HG03378 (cell line): ENCODE measurements around the gene MAD1L1.
"Not testable (repeated sequence)": the region's sequence is repeated elsewhere in the genome, so short reads cannot be mapped to it uniquely, and the experiment has no call there.

ENCODE experiments used
- ATAC-seq: cut with Tn5 transposase; IDR thresholded peaks from one replicate; pipeline ENCODE4 v1.9.1; 2021; ENCODE audit warnings: mild to moderate bottlenecking, moderate library complexity; ENCODE audit not compliant: unreplicated experiment

MAD1L1 gene

DNA sequence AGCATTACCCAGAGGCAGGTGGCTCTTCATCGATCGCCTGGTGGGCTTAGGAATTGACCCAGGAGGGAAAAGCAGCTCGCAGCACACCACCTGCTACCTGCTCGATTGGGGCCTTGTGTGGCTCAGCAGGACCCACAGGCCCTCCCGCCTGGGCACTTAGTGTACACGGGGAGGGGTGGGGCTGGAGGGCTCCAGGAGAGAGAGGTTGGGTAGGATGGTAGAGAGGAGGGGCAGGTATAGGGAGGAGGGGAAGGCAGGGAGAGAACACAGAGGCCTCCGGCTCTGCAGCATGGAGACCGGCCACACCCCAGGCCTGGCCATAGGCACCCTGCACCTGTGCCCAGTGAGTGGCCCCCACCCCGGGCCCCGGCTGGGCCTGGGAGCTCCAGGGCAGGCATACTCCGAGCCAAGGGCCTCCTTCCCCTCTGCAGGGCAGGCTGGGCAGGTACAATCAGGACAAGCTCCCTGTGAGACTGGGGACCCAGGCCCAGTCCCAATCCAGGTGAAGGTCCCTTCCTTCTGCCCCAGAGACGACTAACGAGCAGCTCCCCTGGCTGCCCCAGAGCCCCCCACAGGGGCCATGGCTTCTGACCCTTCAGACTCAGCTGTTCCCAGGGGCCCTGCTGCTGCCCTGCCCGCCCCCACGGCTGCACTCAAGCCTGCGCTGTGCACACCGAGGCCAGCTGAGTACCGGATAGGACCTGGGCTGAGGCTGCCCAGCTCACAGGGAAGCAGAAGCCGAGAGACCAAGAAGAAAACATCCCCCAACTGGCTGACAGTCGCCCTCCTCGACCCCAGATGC lies 358.0 kb downstream of the MAD1L1 start:
- not testable (repeated sequence) for ATAC-seq

DNA sequence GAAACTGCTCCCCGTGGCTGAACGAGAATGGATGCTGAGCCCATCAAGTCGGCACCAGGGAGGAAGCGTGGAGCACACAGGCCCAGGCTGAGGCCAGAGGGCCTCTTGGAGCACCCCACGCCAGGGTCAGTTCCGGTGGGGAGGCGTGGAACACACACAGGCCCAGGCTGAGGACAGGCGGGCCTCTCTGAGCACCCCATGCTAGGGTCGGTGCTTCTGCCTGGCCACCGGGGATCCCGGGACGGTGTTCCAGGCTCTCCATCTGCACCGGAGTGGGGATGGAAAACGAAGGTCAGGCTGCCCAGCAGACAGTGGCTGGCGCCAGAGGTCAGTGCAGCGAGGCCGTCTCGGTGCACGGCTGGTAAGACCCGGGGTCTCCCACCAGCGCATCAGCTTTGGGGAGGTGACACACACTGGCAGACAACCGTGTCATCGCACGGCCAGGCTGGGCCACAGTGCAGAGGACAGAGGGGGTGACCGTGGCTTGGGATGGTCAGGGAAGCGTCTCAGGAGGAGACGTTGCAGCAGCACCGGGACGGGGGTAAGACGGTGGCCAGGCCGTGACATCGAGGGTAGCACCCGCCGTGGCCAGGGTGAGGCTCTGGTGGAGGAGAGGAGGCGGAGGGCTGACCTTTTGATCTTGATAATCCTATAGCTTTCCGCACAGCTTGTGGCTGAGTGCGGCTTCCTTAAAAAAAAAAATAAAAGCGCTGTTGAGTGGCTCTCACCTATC lies 358.7 kb downstream of the MAD1L1 start:
- no peak for ATAC-seq

DNA sequence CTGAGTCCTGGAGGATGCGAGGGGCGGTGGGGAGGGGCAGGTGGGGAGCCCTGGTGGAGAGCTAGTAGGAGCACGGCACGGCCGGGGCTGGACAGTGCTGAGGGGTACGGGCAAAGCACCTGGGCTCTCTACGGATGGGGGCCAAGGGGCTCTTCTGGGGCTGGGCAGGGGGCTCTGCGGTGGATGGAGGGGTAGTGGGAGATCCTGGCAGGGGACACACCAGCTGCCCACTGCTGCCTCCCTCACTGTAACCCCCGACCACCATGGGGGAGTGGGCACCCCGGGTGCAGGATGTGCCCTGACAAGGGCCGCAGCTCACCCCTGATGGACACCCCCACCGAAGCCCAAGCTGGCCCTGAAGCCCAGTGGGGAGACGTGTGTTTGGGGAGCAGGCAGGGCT lies 359.3 kb downstream of the MAD1L1 start:
- ATAC-seq = no peak

DNA sequence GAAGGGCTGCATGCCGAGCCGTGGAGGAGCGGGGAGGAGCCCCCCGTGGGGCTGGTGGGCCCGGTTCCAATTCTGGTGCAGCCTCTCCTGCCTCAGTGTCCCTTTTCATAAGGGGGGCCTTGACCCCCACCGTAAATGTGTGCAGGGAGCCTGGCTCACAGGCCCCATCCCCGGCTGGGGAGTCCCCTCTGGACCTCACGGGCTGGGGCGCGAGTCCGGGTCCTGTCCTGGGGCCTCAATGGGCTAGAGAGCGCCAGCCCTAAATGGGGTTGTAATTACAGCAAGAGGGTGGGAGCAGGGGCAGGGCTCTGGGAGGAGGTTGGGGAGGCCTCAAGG lies 359.7 kb downstream of the MAD1L1 start:
- no peak for ATAC-seq

DNA sequence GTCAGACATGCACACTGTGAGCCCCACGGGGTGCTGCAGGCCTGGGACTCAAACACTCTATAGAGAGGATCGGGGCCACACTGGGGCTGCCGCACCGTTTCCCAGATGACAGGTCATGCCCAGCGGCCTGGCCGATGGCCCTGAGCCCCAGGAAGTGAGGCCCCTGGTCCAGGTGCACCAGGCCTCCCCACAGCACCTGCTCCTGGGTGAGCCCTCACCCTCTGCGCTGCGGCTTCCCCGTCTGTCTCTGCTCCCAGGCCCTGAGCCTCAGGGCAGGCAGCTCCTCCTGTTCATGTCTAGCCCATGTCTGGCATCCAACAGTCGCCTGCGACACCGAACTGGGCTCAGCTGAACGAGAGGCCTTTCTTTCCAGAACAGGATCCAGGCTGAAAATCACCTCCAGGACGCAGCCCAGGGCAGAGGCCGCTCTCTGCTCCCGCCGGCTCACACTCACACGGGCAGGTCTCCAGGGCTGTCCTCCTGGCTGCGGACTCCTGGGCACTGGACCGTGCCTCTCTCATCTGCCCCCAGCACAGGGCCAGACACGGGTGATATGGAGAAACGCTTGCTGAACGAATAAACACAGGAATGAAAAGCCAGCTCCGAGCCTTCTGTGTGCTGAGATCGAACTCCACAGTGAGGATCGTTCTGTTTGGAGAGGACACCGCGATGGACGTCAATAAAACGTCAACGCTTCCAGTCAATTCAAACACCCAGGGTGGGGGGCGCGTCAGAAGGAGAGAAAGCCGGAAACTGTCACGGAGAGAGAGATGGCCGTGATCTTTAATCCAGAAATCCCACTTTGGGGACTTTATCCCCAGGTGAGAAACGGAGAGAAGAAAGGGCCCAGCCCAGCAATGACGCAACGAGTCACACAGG lies 360.3 kb downstream of the MAD1L1 start:
- no peak for ATAC-seq

DNA sequence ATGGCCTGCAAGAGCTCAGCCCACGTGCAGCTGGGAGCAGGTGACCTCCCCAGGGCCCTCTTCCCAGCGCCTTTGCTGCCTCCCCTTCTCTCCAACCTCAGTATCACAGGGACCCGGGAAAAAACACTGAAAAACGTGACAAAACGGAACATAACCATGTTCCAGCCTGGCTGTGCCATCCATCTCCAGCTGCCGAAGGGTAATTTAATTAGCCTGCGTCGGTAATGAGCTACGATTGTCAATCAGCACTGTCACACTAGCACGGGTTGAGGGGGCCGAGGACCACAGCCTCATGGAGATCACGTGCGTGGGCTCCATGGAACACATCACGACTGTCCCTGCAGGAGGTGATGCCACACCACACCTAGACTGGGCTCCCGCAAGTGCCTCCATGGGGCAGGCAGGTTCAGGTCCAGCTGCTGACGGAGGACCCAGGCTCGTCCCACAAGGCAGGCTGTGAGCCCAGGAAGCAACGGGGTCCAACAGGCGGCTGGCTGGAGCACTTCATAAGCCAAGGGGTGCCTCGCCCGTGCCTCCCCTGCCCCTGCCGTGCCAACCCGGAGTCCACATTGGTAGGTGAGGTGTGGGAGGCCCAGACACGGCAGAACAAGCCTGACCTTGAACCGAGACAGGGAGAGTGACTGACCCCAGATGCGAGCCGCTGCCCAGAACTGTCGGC lies 363.2 kb downstream of the MAD1L1 start:
- no peak for ATAC-seq

DNA sequence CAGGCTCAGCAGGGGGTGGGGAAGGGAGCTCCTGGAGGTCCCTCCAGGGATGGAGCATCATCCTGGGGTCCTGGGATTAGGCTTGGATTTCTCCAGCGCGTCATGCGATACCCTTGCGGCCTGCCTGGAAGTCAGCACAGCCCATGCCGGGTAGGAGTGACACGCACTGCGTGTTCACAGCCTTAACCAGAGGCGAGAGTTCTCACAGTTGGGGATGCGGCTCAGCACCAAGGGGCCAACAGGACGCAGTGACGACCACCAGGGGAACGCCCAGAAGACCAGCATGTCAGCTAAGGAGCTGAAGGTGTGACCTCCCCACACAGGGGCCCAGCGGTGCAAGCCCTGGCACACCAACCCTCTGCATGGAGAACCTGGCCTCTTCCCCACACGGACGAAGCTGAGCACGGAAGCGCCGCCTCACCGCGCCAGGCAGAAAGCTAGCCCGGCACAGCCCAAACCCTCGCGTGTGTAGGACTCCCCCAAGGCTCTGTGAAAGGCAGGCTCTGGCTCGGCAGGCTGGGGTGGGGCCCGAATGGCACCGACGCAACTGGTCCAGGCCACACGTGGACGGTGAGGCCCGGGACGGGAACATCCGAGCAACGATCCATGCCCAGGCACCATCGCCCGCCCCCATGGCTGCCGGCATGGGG lies 364.1 kb downstream of the MAD1L1 start:
- ATAC-seq = no peak

DNA sequence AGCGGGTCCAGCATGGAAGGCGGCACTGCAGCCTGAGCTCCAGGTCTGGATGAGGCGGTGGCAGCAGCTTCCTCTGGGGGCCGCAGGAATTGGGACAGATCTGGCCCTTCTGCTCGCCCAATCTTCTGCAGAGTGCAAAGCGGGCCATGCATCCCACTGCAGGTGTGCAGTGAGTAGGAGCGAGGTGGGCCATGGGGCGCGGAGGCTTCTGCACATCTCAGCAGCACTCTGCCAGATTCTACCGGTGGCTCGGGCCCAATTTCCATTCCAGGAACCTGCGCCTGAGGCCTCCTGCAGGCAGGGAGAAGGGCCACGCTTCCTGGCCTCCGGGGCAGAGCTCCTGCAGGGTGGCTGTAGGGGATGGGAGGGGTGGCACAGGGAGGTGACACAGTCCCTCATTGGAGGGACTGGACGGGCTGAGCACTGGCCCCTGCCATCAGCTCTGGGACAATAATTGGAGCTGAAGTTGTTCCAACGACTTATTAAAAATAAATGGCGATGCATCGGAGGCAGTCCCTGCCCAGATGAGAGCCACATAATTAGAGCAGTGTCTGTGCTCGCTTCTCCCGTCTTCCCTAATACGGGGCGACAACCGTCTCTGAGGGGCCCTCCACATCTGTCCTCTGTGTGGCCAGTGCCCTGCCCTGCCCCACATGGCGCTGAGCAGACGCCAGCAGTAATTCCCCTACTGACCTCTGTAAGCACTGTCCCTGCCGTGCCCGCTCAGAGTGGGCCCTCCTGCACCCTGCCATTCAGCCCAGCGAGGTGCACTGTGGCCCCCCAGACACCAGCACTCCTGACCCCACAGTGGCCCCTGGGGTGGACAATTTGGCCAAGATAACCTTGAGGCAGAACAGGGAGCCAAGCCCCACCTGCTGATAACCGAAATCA lies 365.1 kb downstream of the MAD1L1 start:
- no peak for ATAC-seq

DNA sequence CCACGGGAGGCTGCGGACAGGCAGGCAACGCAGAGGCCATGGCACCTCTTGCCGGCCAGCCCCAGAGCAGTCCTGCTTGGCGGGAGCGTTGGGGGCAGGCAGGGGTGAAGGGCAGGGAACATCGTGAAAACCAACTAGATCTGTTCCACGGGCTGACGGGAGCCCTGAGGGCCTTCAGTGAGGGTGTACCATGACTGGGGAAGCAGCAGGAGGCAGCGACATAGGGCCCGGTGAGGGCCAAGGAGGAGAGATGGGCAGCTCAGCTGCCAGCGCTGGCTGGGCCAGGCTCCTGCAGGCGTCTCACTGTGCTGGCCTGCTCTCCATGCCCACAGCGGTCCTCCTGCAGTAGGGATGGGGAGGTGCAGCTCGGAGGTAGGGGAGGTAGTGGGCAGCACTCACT lies 366.1 kb downstream of the MAD1L1 start:
- no peak for ATAC-seq

DNA sequence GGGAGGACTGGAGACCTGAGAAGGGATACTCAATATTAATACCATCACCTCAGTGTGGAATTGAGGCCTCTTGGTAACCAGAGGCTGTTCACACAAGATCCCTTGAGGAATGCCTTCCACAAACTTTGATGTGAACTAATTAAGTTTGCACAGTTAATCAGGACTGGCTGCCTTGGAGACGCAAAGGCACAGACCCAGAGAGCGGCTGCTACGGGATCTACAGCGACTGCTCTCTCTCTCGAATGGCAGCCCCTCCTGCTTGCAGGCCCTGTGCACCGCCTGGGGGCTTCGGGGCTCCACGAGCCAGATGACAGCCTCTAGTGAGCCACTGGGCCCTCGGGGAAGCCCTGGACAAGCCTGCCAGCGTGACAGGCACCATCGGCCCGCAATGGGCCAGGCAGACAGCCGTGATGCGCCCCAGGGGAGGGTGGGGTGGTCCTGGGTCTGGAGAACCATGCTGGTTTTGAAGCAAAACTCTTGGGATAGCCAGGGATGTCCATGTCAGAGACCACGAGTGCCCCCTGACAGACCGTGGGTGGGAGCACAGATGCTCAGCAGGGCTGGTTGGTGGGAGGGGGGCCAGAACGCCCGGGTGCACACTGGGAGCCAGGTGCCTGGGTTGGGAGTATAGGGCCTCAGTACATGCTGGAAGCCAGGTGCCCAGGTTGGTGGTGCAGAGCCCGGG lies 367.0 kb downstream of the MAD1L1 start:
- ATAC-seq = no peak

DNA sequence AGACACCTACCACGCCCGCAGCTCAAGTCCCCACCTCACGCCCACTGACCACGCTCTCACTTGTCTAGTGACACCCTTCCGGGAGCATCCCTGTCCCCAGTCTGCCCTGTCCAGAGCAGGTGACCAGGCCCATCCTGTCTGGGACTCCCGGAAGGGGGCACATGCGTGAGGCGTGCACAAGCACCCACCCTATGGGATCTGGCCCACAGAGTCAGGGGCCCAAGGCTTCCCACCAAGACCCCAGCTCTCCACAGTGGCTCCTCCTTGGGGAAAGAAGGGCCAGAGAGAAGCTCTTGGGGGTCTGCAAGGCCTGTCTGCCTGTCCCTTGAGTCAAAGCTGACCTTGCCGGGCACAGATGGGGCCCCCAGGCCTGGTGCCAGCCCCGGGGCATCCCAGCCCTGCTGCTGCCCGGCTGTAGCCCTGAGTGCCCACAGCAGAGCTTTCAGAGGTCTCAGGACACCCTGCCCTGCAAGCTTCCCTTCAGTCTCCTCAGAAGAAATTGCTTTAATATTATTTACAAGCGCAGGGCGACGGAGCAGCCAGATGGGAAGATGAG lies 367.7 kb downstream of the MAD1L1 start:
- no peak for ATAC-seq

DNA sequence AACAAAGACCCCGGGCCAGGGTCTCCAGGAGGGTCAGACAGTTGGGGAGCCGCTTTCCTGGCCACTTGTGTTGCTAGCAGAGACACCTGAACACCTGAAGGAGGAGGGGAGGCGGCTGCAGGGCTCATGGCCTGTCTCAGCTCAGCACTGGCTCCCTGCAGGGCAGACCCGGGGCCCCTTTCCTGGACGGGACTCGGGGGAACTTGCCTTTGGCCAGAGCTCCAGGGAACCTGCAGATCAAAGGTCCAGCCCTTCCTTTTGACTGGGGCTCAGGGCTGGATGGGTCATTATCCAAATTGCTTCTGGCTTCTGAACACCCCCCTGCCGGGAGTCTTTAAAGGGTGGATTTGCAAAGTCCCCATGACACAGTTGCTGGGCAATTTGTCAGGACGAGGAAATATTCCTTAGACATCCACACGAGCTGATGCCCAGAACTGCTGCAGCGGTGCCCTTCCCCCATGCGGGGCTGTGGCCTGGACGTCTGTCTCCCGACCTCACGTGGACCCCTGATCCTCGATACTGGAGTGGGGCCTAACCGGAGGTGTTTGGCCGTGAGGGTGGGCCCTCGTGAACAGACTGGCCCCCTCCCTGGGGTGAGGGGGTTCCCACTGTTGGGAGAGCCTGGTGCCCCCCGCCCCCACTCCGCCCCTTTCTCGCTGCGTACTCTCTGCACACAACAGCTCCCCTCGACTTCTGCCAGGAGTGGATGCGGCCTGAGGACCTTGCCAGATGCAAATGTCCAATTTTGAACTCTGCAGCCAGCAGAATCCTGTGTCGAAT lies 368.4 kb downstream of the MAD1L1 start:
- no peak for ATAC-seq

DNA sequence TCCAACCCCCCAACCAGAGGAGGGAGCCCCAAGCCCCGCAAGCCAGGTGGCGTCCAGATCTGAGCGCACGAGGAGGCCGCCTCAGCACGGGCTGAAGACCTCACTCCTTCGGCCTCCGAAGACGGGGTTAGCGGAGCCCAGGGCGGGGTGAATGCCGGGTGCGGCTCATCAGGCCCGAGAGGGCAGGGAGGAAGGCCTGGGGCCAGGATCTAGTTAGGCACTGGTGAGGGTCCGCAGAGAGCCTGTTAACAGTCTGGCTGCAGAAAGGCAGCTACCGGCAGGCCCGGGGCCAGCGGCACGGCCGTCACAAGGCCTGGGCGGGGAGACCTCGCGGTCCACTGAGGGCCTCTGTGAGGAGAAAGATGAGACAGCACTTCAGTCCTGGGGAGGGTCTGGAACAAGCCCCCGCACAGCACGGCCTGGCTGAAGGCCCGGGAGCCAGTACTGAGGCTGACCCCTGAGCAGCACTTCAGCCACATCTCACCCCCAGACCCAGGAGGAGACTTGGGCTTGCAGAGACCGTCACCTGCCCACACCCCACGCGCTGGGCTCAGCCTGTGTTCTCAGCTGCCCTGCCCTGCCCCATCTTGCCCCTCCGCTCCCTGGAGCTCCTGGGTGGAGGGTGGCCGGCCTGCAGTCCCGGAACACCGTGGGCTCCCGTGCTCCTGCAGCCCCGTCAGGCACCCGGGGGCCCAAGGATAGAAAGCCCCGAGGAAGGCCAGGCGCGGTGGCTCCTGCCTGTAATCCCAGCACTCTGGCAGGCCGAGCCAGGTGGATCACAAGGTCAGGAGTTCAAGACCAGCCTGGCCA lies 369.4 kb downstream of the MAD1L1 start:
- ATAC-seq = no peak

DNA sequence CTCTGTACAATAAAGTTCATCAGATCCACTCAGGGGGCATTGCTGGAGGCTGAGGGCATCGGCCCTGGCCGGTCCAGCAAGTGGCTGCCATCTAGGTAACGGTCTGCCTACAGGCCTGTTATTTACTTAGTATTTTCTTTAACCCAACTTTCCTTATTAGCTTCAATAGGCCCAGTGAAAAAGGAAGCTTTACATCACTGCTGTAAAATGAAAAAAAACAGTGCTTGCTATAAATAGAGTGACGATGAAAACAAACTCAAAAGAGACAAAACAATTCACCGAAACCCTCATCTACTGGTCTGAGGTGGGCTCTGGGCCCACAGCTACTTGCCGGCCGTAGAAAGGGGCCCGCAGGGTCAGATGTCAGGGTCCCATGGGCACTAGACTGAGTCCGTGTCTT lies 370.2 kb downstream of the MAD1L1 start:
- ATAC-seq = no peak

DNA sequence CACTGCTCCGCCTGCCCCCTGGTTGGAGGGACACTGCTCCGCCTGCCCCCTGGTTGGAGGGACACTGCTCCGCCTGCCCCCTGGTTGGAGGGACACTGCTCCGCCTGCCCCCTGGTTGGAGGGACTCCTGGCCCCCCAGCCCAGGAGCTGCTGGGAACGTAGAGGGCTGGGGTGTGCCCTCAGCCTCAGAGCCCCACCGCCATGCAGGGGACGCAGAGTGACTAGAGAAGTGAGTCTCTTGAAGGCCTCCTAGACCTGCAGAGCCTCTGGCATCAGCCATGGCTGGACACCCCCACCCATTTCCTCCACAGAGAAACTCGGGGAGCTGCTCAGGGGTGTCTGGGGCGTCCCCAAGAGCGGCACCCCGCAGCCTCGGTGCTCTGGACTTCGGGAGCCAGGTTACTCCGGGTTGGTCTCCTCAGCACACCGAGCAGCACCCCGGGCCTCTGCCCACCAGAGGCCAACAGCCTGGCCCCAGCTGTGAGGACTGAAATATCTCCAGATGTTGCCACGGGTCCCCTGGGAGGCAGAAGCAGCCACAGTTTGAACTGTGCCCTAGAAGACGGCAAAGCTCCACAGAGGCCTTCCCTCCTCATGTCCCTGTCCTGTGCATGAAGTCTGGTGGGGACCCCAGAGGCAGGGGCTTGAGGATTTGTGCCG lies 370.8 kb downstream of the MAD1L1 start:
- no peak for ATAC-seq
